HepG2 (cell line): ENCODE data around the gene S1PR3.

Source experiments
- DR1 ChIP-seq: sonication (generic); formaldehyde crosslinking; IDR thresholded peaks from 2 replicates; pipeline ENCODE4 v1.8.0; 2021; ENCODE audit warnings: mild to moderate bottlenecking, missing genetic modification reagents, inconsistent platforms
- NFYB ChIP-seq: sonication (generic); formaldehyde crosslinking; IDR thresholded peaks from 2 replicates; pipeline ENCODE4 v1.4.0; 2020; ENCODE audit warnings: missing genetic modification reagents
- SETDB1 ChIP-seq: sonication (generic); formaldehyde crosslinking; IDR thresholded peaks from 2 replicates; pipeline ENCODE4 v1.5.1; 2020; ENCODE audit warnings: missing genetic modification reagents, mild to moderate bottlenecking, borderline replicate concordance

DNA sequence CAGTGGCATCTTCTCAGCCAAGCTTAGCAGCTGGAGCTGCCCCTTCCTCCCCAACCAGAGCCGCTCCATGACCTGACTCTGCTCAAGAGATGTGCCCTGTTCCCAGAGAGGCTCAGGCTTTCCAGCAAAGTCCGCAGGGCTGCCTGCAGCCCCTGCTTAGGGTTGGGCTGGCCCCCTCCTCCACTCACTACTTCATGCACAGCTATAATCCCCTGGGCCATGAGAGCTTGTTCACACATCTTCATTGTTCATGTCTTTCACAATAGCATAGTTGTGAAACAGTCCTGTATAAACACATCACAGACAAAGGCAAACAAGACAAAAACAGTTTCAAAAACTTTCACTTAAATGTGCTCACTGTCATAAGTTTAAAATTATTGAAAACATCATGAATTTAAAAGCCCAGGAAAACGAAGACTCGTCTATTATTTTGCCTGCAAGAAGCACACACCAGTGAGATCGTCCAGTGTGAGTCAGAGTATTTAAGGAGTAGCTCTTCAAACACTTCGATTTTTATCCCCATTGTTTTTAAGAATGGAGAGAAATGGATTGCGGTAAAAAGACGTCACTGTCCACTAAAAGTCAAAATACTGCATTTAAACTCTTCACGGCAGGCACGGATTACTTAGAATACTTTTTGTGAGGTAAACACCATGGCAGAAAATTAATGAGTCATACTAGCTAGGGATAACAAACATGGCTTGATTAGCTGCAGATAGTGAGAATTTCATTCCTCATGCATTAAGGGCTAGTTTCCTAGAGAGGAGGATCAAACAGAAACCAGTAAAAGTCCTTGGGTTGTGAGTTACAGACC lies 40.7 kb upstream of the S1PR3 start:
- no peak for TF ChIP-seq NFYB (CRISPR knock-in tag)
- TF ChIP-seq SETDB1 (CRISPR knock-in tag), result no peak
- no peak for TF ChIP-seq DR1 (CRISPR knock-in tag)
